ENCODE measurements around the gene SAFB. TPM values are rescaled to one million over a fixed set of nuclear protein-coding genes. Genes with fewer than 3 reads are reported as not detected.

SAFB gene
- polyA plus RNA-seq, 4 donors, result 126 to 190 (median 159) TPM

GRCh38 chr19:5717215-5717935 is 94.5 kb downstream of the SAFB start:
- DNase-seq (ENCODE audit: low read depth in 4 of 4, low spot score in 2 of 4), result no peak

Other genes starting within 250 kb of the SAFB start
- not detected for gene ZNRF4, start 167.7 kb upstream of the SAFB start, polyA plus RNA-seq (ENCODE audit: insufficient read length in 4 of 4)
- gene TINCR, start 55.1 kb upstream of the SAFB start, polyA plus RNA-seq (ENCODE audit: insufficient read length in 4 of 4), result 1 to 10 TPM in 1 of 4 donors, under 1 TPM in 3; 0.21 to 1.2 (median 0.51) TPM
- gene SAFB2, start 307 bp upstream of the SAFB start, polyA plus RNA-seq (ENCODE audit: insufficient read length in 4 of 4), result 100 to 1,000 TPM in 2 of 4 donors, 10 to 100 TPM in 2; 51.1 to 120 (median 91.7) TPM
- 10 to 100 TPM; 33.7 to 73.6 (median 50.8) TPM for gene MICOS13, start 57.4 kb downstream of the SAFB start, polyA plus RNA-seq (ENCODE audit: insufficient read length in 4 of 4)
- gene HSD11B1L, start 57.9 kb downstream of the SAFB start, polyA plus RNA-seq (ENCODE audit: insufficient read length in 4 of 4), result 10 to 100 TPM in 3 of 4 donors, 1 to 10 TPM in 1; 7.9 to 16.9 (median 13.0) TPM
- 100 to 1,000 TPM; 503 to 959 (median 748) TPM for gene RPL36, start 67.2 kb downstream of the SAFB start, polyA plus RNA-seq (ENCODE audit: insufficient read length in 4 of 4)
- gene LONP1, start 97.1 kb downstream of the SAFB start, polyA plus RNA-seq (ENCODE audit: insufficient read length in 4 of 4), result 10 to 100 TPM; 46.9 to 76.4 (median 62.1) TPM
- not detected for gene CATSPERD, start 97.6 kb downstream of the SAFB start, polyA plus RNA-seq (ENCODE audit: insufficient read length in 4 of 4)
- 1 to 10 TPM; 1.5 to 4.4 (median 3.7) TPM for gene PRR22, start 161.7 kb downstream of the SAFB start, polyA plus RNA-seq (ENCODE audit: insufficient read length in 4 of 4)
- 10 to 100 TPM; 21.9 to 37.7 (median 30.1) TPM for gene DUS3L, start 168.1 kb downstream of the SAFB start, polyA plus RNA-seq (ENCODE audit: insufficient read length in 4 of 4)
- gene NRTN, start 182.0 kb downstream of the SAFB start, polyA plus RNA-seq (ENCODE audit: insufficient read length in 4 of 4), result 1 to 10 TPM; 1.6 to 5.5 (median 3.9) TPM
- 10 to 100 TPM in 2 of 4 donors, 1 to 10 TPM in 2; 7.2 to 16.0 (median 10.8) TPM for gene FUT6, start 216.6 kb downstream of the SAFB start, polyA plus RNA-seq (ENCODE audit: insufficient read length in 4 of 4)
- gene FUT3, start 228.4 kb downstream of the SAFB start, polyA plus RNA-seq (ENCODE audit: insufficient read length in 4 of 4), result 1 to 10 TPM in 2 of 4 donors, under 1 TPM in 2; 0.32 to 1.3 (median 0.74) TPM
- gene FUT5, start 247.5 kb downstream of the SAFB start, polyA plus RNA-seq (ENCODE audit: insufficient read length in 4 of 4), result under 1 TPM in 1 of 4 donors, not detected in 3; 0.06 TPM

Measured in left renal cortex interstitium (tissue), 4 donors.